Trophoblast cell (in vitro differentiated cells and primary cell): Measurements from ENCODE around the gene FTO.
A peak's percentile ranks its signal among the peaks of the same experiment; 100 is the strongest.

Experiments
- DNase-seq, 2 donors: peaks; one replicate each; pipeline ENCODE4 v3.0.0-alpha.2; 2016
- H2AFZ ChIP-seq: 2 replicates; pipeline ENCODE4 v1.6.1; 2013; ENCODE audit warnings: low read length, moderate library complexity, mild to moderate bottlenecking; ENCODE audit not compliant: insufficient read depth, poor library complexity
- H2AK5ac ChIP-seq: 2 replicates; pipeline ENCODE4 v1.6.1; 2013; ENCODE audit warnings: mild to moderate bottlenecking, low read length
- H2BK120ac ChIP-seq: 2 replicates; pipeline ENCODE4 v1.6.1; 2013; ENCODE audit warnings: low read length, mild to moderate bottlenecking, moderate library complexity; ENCODE audit not compliant: insufficient read depth, poor library complexity
- H2BK12ac ChIP-seq: 2 replicates; pipeline ENCODE4 v1.6.1; 2013; ENCODE audit warnings: mild to moderate bottlenecking, low read length, moderate library complexity
- H2BK5ac ChIP-seq: 2 replicates; pipeline ENCODE4 v1.6.1; 2013; ENCODE audit warnings: low read length, low read depth, moderate library complexity, mild to moderate bottlenecking; ENCODE audit not compliant: poor library complexity
- H3K14ac ChIP-seq: 2 replicates; pipeline ENCODE4 v1.6.1; 2013; ENCODE audit warnings: mild to moderate bottlenecking, low read length
- H3K18ac ChIP-seq: 2 replicates; pipeline ENCODE4 v1.6.1; 2013; ENCODE audit warnings: mild to moderate bottlenecking, low read length
- H3K23ac ChIP-seq: 2 replicates; pipeline ENCODE4 v1.6.1; 2013; ENCODE audit warnings: low read length
- H3K27ac ChIP-seq: 2 replicates; pipeline ENCODE4 v1.5.1; 2013; ENCODE audit warnings: low read depth, mild to moderate bottlenecking, inconsistent platforms, low read length, moderate library complexity
- H3K27me3 ChIP-seq: 2 replicates; pipeline ENCODE4 v1.6.1; 2013; ENCODE audit warnings: inconsistent platforms, mild to moderate bottlenecking, low read length, moderate library complexity; ENCODE audit not compliant: insufficient read depth
- H3K36me3 ChIP-seq, 2 experiments: 1 replicate in 1 of 2; 2 replicates in 1 of 2; pipeline ENCODE4 v1.6.1; 2013; ENCODE audit warnings: low read length in 2 of 2, mild to moderate bottlenecking in 2 of 2, moderate library complexity in 1 of 2; ENCODE audit not compliant: insufficient read depth in 2 of 2, control insufficient read depth in 1 of 2
- H3K4ac ChIP-seq: 2 replicates; pipeline ENCODE4 v1.6.1; 2013; ENCODE audit warnings: low read depth, mild to moderate bottlenecking, low read length, moderate library complexity
- H3K4me1 ChIP-seq, 2 experiments: 1 replicate in 1 of 2; 2 replicates in 1 of 2; pipeline ENCODE4 v1.6.1; 2013; ENCODE audit warnings: low read length in 2 of 2, mild to moderate bottlenecking in 2 of 2, moderate library complexity in 1 of 2; ENCODE audit not compliant: insufficient read depth in 2 of 2, control insufficient read depth in 1 of 2
- H3K4me2 ChIP-seq: 2 replicates; pipeline ENCODE4 v1.6.1; 2013; ENCODE audit warnings: inconsistent platforms, mild to moderate bottlenecking, low read length, moderate library complexity
- H3K4me3 ChIP-seq: 2 replicates; pipeline ENCODE4 v1.5.1; 2013; ENCODE audit warnings: mild to moderate bottlenecking, low read depth, low read length, inconsistent platforms
- H3K79me1 ChIP-seq: one replicate; pipeline ENCODE4 v1.6.1; 2013; ENCODE audit warnings: low read length
- H3K79me2 ChIP-seq: 2 replicates; pipeline ENCODE4 v1.6.1; 2013; ENCODE audit warnings: low read length, mild to moderate bottlenecking; ENCODE audit not compliant: control insufficient read depth, insufficient read depth, poor library complexity
- H3K9ac ChIP-seq: 2 replicates; pipeline ENCODE4 v1.6.1; 2013; ENCODE audit warnings: mild to moderate bottlenecking, low read length
- H3K9me3 ChIP-seq: 2 replicates; pipeline ENCODE4 v1.6.1; 2013; ENCODE audit warnings: low read depth, mild to moderate bottlenecking, control low read depth, inconsistent platforms, low read length; ENCODE audit not compliant: insufficient read depth
- H4K12ac ChIP-seq: 2 replicates; pipeline ENCODE4 v1.6.1; 2013; ENCODE audit warnings: low read depth, mild to moderate bottlenecking, low read length, moderate library complexity
- H4K8ac ChIP-seq: 2 replicates; pipeline ENCODE4 v1.6.1; 2013; ENCODE audit warnings: low read depth, mild to moderate bottlenecking, low read length, moderate library complexity
- H4K91ac ChIP-seq: one replicate; pipeline ENCODE4 v1.6.1; 2013; ENCODE audit warnings: low read depth, mild to moderate bottlenecking, low read length, moderate library complexity
- WGBS: extraction: QIAGEN DNeasy Blood & Tissue Kit; methylation state at CpG from one replicate; pipeline ENCODE4 v1.1.7; 2013; ENCODE audit warnings: missing lambda C conversion rate; ENCODE audit not compliant: insufficient read length, insufficient coverage; ENCODE audit errors: extremely low coverage; 5-methylcytosine and 5-hydroxymethylcytosine counted together

Gene FTO

DNA sequence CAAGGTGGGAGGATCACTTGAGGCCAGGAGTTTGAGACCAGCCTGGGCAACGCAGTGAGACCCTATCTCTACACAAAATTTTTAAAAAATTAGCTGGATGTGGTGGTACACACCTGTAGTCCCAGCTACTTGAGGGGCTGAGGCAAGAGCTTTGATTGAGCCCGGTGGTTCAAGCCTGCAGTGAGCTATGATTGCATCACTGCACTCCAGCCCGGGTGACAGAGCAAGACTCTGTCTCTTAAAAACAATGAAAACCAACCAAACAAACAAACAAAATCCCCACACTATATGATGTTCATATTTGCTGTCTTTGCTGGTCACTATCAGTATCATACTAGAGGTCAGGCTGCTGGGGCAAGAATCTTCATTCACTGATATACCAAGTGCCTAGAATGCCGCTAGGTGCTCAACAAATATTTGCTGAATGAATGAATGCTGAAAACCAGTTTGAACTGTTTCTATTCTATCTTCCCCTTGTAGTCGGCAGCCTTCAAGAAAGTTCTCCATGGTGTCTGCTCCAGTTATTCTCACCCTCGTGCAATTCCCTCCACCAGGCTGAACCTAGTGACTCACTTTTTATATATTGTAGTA lies 455.6 kb downstream of the FTO start:
- Histone ChIP-seq H3K14ac (no peak overlapping the region), H4K12ac (no peak overlapping the region), H3K18ac (no peak overlapping the region), H3K4me3 (no peak overlapping the region), H2AFZ (no peak overlapping the region), H3K4me2 (no peak overlapping the region), H2BK5ac (no peak overlapping the region), H3K9ac (no peak overlapping the region), H3K4ac (no peak overlapping the region), H3K9me3 (peaks cover 5% of the 10 kb centered on the region), H3K36me3 (no peaks in the 10 kb centered on the region), H4K91ac (no peak overlapping the region), H3K79me2 (no peaks in the 10 kb centered on the region), H2AK5ac (no peak overlapping the region), H3K27me3 (peaks cover 2% of the 10 kb centered on the region), H3K23ac (no peak overlapping the region), H3K79me1 (no peaks in the 10 kb centered on the region), H2BK120ac (no peak overlapping the region), H4K8ac (no peak overlapping the region), H2BK12ac (no peak overlapping the region), H3K4me1 (no peaks in the 10 kb centered on the region), H3K27ac (no peak overlapping the region)
- no CpG with 5 or more reads among the region's 6 CpGs for WGBS
- peak; percentile 66 to 89 for DNase-seq

- no peak overlapping the region for H4K12ac ChIP-seq
- H3K4me1 ChIP-seq = no peaks in the 10 kb centered on the region
- H3K4me3 ChIP-seq = no peak overlapping the region
- no peaks in the 10 kb centered on the region for H3K79me2 ChIP-seq
- no peak overlapping the region for H3K14ac ChIP-seq
- H3K79me1 ChIP-seq = no peaks in the 10 kb centered on the region
- H2BK5ac ChIP-seq = no peak overlapping the region
- H3K4ac ChIP-seq = no peak overlapping the region
- peaks cover 5% of the 10 kb centered on the region for H3K9me3 ChIP-seq
- no peak for DNase-seq
- no peaks in the 10 kb centered on the region for H3K36me3 ChIP-seq
- H2BK12ac ChIP-seq = no peak overlapping the region
- H3K9ac ChIP-seq = no peak overlapping the region
- H4K8ac ChIP-seq = no peak overlapping the region
- no CpG with 5 or more reads among the region's 7 CpGs for WGBS
- H2BK120ac ChIP-seq = no peak overlapping the region
- H4K91ac ChIP-seq = no peak overlapping the region
- no peak overlapping the region for H3K23ac ChIP-seq
- no peak overlapping the region for H2AK5ac ChIP-seq
- no peak overlapping the region for H2AFZ ChIP-seq
- H3K27me3 ChIP-seq = peaks cover 2% of the 10 kb centered on the region
- H3K4me2 ChIP-seq = no peak overlapping the region
- H3K27ac ChIP-seq = no peak overlapping the region
- no peak overlapping the region for H3K18ac ChIP-seq
Measured at GRCh38 chr16:54160252-54160860, 456.4 kb downstream of the FTO start.

- Histone ChIP-seq H3K23ac (no peak overlapping the region), H3K4me2 (no peak overlapping the region), H3K9me3 (peaks cover 5% of the 10 kb centered on the region), H4K91ac (no peak overlapping the region), H3K27ac (no peak overlapping the region), H3K79me1 (no peaks in the 10 kb centered on the region), H2BK12ac (no peak overlapping the region), H2BK5ac (no peak overlapping the region), H3K36me3 (no peaks in the 10 kb centered on the region), H3K79me2 (no peaks in the 10 kb centered on the region), H3K4ac (no peak overlapping the region), H3K4me1 (peaks cover 0 to under 1% of the 10 kb centered on the region in 2 experiments), H4K8ac (no peak overlapping the region), H3K4me3 (no peak overlapping the region), H2AK5ac (no peak overlapping the region), H4K12ac (no peak overlapping the region), H3K14ac (no peak overlapping the region), H2BK120ac (no peak overlapping the region), H3K18ac (no peak overlapping the region), H3K9ac (no peak overlapping the region), H2AFZ (no peak overlapping the region), H3K27me3 (peaks cover 2% of the 10 kb centered on the region)
- WGBS = no CpG with 5 or more reads among the region's 19 CpGs
- no peak for DNase-seq
Measured at GRCh38 chr16:54160939-54161897, 457.3 kb downstream of the FTO start.

DNA sequence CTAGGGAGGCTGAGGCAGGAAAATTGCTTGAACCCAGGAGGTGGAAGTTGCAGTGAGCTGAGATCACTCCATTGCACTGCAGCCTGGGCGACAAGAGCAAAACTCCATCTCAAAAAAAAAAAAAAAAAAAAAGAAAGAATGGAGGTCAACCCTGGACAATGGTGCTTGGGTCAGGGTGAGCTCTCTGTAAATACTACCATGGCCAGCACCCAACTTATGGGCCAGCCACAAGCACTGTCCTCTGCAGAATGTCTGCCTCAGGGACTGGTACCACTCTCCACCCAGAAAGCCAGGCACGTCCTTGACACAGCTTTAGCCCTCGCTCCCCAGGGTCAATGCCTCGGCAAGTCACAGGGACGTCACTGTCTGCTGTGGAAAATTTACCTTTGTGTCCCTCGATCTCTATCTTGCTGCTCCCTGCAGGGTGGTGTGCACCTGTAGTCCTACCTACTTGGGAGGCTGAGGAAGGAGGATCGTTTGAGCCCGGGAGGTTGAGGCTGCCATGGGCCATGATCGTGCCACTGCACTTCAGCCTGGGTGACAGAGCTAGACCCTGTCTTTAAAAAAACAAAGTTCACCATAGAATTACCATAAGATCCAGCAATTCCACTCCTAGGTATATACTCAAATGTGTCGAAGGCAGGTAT lies 459.4 kb downstream of the FTO start:
- peaks cover 2% of the 10 kb centered on the region for H3K27me3 ChIP-seq
- WGBS = no CpG with 5 or more reads among the region's 10 CpGs
- no peak overlapping the region for H3K18ac ChIP-seq
- no peak overlapping the region for H3K14ac ChIP-seq
- no peak for DNase-seq
- no peak overlapping the region for H3K27ac ChIP-seq
- H3K79me2 ChIP-seq = no peaks in the 10 kb centered on the region
- H3K4me3 ChIP-seq = no peak overlapping the region
- no peaks in the 10 kb centered on the region for H3K79me1 ChIP-seq
- H4K8ac ChIP-seq = no peak overlapping the region
- H2BK5ac ChIP-seq = no peak overlapping the region
- H2BK120ac ChIP-seq = no peak overlapping the region
- no peak overlapping the region for H2AK5ac ChIP-seq
- H3K4me1 ChIP-seq = peaks cover 0 to 2% of the 10 kb centered on the region in 2 experiments
- H3K23ac ChIP-seq = no peak overlapping the region
- no peak overlapping the region for H2AFZ ChIP-seq
- H3K4me2 ChIP-seq = no peak overlapping the region
- no peak overlapping the region for H3K9ac ChIP-seq
- H3K36me3 ChIP-seq = no peaks in the 10 kb centered on the region
- no peak overlapping the region for H2BK12ac ChIP-seq
- H3K9me3 ChIP-seq = peaks cover 3% of the 10 kb centered on the region
- H3K4ac ChIP-seq = no peak overlapping the region
- H4K12ac ChIP-seq = no peak overlapping the region
- H4K91ac ChIP-seq = no peak overlapping the region
